ENCODE data around the gene MTMR3.

DNA sequence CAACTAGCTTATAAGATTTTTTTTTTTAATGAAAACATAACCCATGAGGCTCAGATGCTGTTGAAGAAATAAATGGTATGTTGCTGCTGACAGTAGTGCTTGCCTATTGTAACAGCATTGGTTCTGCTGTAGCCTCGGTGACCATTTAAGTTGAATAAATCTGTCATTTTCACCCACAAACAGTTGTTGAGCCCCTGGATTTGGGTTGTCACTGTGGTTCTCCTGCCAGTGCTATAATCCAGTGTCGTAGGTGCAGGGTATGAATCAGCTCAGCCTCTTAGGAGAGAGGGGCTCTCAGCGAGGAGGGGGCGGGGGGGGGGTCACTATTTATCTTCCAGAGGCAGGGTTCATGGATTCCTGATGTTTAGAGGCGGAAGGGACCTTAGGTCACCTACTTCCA, 147.4 kb downstream of the MTMR3 start:
- TF ChIP-seq, protein P1, sequence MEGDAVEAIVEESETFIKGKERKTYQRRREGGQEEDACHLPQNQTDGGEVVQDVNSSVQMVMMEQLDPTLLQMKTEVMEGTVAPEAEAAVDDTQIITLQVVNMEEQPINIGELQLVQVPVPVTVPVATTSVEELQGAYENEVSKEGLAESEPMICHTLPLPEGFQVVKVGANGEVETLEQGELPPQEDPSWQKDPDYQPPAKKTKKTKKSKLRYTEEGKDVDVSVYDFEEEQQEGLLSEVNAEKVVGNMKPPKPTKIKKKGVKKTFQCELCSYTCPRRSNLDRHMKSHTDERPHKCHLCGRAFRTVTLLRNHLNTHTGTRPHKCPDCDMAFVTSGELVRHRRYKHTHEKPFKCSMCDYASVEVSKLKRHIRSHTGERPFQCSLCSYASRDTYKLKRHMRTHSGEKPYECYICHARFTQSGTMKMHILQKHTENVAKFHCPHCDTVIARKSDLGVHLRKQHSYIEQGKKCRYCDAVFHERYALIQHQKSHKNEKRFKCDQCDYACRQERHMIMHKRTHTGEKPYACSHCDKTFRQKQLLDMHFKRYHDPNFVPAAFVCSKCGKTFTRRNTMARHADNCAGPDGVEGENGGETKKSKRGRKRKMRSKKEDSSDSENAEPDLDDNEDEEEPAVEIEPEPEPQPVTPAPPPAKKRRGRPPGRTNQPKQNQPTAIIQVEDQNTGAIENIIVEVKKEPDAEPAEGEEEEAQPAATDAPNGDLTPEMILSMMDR (conservative IDR thresholded peaks at IDR 0.05; ENCODE audit: low read depth, low read length), result no peak
- TF ChIP-seq EZH2 (IDR thresholded peaks at IDR 0.05; ENCODE audit: low read length, unreplicated experiment), result no peak
- TF ChIP-seq EZH2phosphoT487 (IDR thresholded peaks at IDR 0.05; ENCODE audit: borderline replicate concordance, low read length), result no peak

Data from PC-3 (cell line).